Right lobe of liver (tissue), 4 donors: ENCODE measurements around the gene LNX1.

Source experiments
- POLR2A ChIP-seq: fragments of 450-650 bp; IDR thresholded peaks from one replicate; pipeline ENCODE4 v1.6.1; 2017; ENCODE audit warnings: antibody characterized with exemption, mild to moderate bottlenecking
- TF ChIP-seq, protein P1 (sequence below), 4 donors: fragments of 200-600 bp in 3 of 4; fragments of 450-650 bp in 1 of 4; IDR thresholded peaks; one replicate each; pipeline versions ENCODE4 v1.5.1 to v1.8.0; 2016 to 2022; ENCODE audit warnings: antibody characterized with exemption in 4 of 4, mild to moderate bottlenecking in 2 of 4
- donor health status: DM: no; HTN: no; CAD: no.
- donor health status: DM: no; HTN: no; CAD: no.
- donor health status: DM: no; HTN: yes; CAD: no.

DNA sequence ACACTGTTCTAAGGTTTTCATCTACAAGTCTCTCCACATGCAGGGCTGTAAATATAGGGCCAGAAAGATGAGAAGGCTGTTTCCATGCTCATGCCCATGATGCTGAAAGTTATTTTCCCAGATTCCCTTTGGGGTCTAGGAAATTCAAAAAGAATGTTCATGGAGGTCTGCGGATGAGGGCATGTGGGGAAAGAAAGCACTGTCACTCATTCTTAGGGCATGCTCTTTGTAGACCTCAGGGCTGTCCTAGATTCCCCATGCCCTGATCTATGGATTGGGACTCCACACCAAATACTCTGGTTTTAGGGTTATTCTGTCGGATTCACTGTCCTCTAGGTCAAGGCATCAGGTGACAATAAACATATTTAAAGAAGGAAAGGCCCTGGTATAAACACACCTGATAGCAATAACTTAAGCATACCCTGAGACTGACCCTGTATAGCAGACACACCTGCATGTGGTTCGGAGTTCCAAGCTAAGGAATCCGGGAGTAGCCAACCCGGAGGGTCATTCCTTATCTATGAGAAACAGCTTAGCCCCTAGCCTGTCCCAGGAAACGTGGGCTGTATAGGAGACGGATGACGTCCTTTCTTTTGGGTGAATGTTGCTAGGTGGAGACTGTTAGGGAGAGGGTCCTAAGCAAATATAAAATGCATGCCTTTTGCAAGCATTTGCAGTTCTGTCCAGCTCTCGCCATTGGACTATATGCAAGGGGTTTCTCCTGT is 37.6 kb downstream of the LNX1 start:
- no peak for TF ChIP-seq POLR2A
- TF ChIP-seq, protein P1, sequence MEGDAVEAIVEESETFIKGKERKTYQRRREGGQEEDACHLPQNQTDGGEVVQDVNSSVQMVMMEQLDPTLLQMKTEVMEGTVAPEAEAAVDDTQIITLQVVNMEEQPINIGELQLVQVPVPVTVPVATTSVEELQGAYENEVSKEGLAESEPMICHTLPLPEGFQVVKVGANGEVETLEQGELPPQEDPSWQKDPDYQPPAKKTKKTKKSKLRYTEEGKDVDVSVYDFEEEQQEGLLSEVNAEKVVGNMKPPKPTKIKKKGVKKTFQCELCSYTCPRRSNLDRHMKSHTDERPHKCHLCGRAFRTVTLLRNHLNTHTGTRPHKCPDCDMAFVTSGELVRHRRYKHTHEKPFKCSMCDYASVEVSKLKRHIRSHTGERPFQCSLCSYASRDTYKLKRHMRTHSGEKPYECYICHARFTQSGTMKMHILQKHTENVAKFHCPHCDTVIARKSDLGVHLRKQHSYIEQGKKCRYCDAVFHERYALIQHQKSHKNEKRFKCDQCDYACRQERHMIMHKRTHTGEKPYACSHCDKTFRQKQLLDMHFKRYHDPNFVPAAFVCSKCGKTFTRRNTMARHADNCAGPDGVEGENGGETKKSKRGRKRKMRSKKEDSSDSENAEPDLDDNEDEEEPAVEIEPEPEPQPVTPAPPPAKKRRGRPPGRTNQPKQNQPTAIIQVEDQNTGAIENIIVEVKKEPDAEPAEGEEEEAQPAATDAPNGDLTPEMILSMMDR (IDR thresholded peaks at IDR 0.05) = no peak
